ENCODE results near the gene SPACA7.

SPACA7 gene

DNA sequence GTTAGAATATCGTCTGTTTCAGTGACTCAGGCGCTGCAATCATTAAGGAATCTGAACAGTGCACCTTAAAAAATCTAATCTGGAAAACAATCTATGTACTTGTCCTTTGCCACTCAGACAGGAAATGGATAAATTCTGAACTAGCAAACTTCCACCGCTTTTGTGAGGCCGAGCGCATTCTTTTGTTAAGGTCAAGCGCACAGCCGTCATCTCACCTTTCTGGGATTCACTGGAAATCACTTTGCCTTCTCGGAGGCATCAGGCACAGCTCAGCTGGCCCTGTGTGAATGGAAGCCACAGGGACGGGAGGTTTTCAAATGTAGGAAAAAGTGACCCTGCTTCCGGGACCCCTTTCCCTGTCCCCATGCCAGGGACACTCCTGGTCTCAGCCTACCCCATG lies 28.2 kb upstream of the SPACA7 start:
- ChIA-PET CTCF (no interaction called here), POLR2A (no interaction called here)
- TF ChIP-seq L3MBTL2 (conservative IDR thresholded peaks at IDR 0.05) (no peak), TARDBP (IDR thresholded peaks at IDR 0.05) (no peak), FOXM1 (IDR thresholded peaks at IDR 0.05; ENCODE audit: borderline replicate concordance) (no peak), BHLHE40 (IDR thresholded peaks at IDR 0.05; ENCODE audit: borderline replicate concordance) (no peak), SUZ12 (IDR thresholded peaks at IDR 0.05) (no peak), ELF4 (IDR thresholded peaks at IDR 0.05) (no peak), LEF1 (IDR thresholded peaks at IDR 0.05; ENCODE audit: borderline replicate concordance) (no peak), ZNF384 (IDR thresholded peaks at IDR 0.05) (no peak)
- TF ChIP-seq, protein P1, sequence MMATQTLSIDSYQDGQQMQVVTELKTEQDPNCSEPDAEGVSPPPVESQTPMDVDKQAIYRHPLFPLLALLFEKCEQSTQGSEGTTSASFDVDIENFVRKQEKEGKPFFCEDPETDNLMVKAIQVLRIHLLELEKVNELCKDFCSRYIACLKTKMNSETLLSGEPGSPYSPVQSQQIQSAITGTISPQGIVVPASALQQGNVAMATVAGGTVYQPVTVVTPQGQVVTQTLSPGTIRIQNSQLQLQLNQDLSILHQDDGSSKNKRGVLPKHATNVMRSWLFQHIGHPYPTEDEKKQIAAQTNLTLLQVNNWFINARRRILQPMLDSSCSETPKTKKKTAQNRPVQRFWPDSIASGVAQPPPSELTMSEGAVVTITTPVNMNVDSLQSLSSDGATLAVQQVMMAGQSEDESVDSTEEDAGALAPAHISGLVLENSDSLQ (IDR thresholded peaks at IDR 0.05) = no peak
- DNase-seq (ENCODE audit: extremely low spot score) = no peak

DNA sequence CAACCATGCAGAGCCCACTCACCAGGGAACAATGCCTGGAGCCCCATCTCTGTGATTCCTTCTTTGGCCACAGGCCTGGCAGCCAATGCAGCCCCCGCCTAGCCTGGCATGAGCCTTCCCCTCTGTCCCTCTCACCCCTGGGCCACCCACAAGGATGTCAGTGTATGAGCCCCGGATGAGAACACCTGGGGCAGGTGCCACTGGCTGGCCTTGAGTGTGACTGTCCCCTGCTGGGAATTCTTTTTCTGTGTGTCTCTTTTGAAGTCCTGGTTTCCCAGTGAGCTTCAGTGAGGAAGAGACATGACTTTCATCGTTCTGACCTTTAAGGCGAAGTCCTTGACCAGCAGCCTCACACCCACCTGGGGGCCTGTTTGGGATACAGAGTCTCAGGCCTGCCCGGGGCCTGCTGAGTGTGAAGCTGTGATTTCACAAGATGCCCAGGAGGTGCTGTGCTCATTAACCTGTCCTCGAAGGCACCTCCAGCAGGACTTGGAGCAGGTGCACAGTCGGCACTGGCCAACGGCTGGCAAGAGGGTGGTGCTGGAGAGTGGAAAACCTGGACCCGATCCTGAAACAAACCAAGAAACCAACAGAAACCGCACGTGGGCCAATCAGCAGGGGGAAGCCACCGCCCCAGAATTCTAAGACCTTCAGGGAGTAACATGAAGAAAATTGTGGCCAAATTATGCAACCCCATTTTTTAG lies 27.4 kb upstream of the SPACA7 start:
- POLR2A ChIA-PET = no interaction called here
- CTCF ChIA-PET = no interaction called here
- no peak for TF ChIP-seq FOXA1 (IDR thresholded peaks at IDR 0.05)
- no peak for TF ChIP-seq CTBP1 (IDR thresholded peaks at IDR 0.05; ENCODE audit: borderline replicate concordance)
- TF ChIP-seq HDGF (IDR thresholded peaks at IDR 0.05; ENCODE audit: borderline replicate concordance) = no peak
- TF ChIP-seq FOXK2 (IDR thresholded peaks at IDR 0.05) = no peak
- TF ChIP-seq L3MBTL2 (conservative IDR thresholded peaks at IDR 0.05) = no peak
- TF ChIP-seq, protein P1 (IDR thresholded peaks at IDR 0.05) = no peak
- TF ChIP-seq TARDBP (IDR thresholded peaks at IDR 0.05) = no peak
- no peak for TF ChIP-seq BHLHE40 (IDR thresholded peaks at IDR 0.05; ENCODE audit: borderline replicate concordance)
- TF ChIP-seq ARNT (IDR thresholded peaks at IDR 0.05) = no peak
- DNase-seq (ENCODE audit: extremely low spot score) = no peak

DNA sequence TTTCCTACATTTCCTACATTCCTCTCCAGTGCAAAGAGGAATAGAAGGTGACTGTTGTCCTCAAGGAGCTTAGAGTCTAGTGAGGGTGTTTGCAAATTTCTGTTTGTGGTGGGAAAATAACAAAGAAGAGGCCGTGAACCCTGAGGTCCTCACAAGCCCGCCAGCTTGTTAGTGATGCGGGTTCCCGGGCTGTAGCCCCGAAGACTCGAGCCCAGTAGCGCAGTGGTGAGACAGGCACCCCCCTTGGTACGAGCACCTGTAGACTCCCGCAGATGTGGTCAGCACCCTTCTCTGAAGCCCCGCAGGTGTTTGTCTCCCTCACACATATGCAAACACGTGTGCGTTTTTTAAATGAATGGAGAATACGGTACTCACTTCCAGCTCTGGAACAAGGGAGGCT lies 26.5 kb upstream of the SPACA7 start:
- TF ChIP-seq FOXK2 (IDR thresholded peaks at IDR 0.05) = no peak
- TF ChIP-seq, protein P1 (IDR thresholded peaks at IDR 0.05) = no peak
- TF ChIP-seq ELF4 (IDR thresholded peaks at IDR 0.05) = no peak
- TF ChIP-seq FOXM1 (IDR thresholded peaks at IDR 0.05; ENCODE audit: borderline replicate concordance) = no peak
- TF ChIP-seq FOXA1 (IDR thresholded peaks at IDR 0.05) = no peak
- no peak for TF ChIP-seq ZNF384 (IDR thresholded peaks at IDR 0.05)
- ChIA-PET CTCF (interaction anchor here (0.6 kb wide), 1 partner anchor 16 kb away, joined by 3 read pairs; no protein-coding TSS in a partner anchor), POLR2A (no interaction called here)
- DNase-seq (ENCODE audit: extremely low spot score) = no peak

DNA sequence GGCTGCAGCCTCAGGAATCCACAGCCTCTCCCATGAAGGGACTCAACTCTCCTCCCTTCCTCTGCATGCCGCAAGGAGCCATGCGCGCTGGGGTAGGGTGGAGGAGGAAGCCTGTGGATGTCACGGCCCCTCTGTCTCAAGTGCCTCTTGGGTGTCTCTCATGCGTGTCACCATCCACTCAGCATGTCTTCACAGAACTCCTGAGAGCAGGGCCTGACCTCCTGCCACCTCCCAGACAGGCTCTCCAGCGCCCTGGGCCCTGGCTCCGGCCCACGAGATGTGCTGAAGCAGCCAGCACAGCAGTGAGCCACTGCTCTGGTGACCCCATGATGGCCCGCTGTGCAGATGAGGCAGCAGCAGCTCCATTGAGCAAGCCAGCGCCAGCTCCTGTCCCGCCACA lies 25.9 kb upstream of the SPACA7 start:
- POLR2A ChIA-PET = interaction anchor here (0.6 kb wide), 1 partner anchor 1645 kb away, joined by 3 read pairs; no protein-coding TSS in a partner anchor
- TF ChIP-seq SUZ12 (IDR thresholded peaks at IDR 0.05) (no peak), FOXK2 (IDR thresholded peaks at IDR 0.05) (no peak), TARDBP (IDR thresholded peaks at IDR 0.05) (no peak), CTBP1 (IDR thresholded peaks at IDR 0.05; ENCODE audit: borderline replicate concordance) (no peak), FOXM1 (IDR thresholded peaks at IDR 0.05; ENCODE audit: borderline replicate concordance) (no peak), ARNT (IDR thresholded peaks at IDR 0.05) (no peak), L3MBTL2 (conservative IDR thresholded peaks at IDR 0.05) (no peak), ZNF384 (IDR thresholded peaks at IDR 0.05) (no peak), LEF1 (IDR thresholded peaks at IDR 0.05; ENCODE audit: borderline replicate concordance) (no peak), ELF4 (IDR thresholded peaks at IDR 0.05) (no peak), NFRKB (IDR thresholded peaks at IDR 0.05) (no peak), FOXA1 (IDR thresholded peaks at IDR 0.05) (no peak), SP1 (IDR thresholded peaks at IDR 0.05) (no peak)
- TF ChIP-seq, protein P1 (IDR thresholded peaks at IDR 0.05) = no peak
- CTCF ChIA-PET = interaction anchor here (0.6 kb wide), 1 partner anchor 16 kb away, joined by 3 read pairs; no protein-coding TSS in a partner anchor
- DNase-seq (ENCODE audit: extremely low spot score) = no peak

DNA sequence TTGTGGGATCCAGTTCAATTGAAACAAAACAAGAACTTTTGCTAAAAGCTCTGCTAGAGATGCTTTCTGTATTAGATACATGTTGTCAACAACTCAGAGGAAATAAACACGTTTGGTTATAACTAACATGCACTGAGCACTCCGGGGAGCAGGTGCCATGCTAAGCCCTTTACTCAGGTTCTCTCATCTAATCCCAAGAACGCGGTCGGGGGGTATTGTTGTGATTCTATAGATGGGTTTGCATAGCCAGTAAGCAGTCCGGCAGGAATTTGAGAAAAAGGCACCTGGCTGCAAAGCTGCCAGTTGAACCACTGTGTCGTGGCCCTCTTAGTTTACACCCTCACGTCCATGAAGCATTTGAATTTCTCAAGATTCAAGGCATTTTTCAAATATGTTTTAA lies 24.3 kb upstream of the SPACA7 start:
- DNase-seq (ENCODE audit: extremely low spot score) = no peak
- TF ChIP-seq L3MBTL2 (conservative IDR thresholded peaks at IDR 0.05) = no peak
- no peak for TF ChIP-seq TARDBP (IDR thresholded peaks at IDR 0.05)
- TF ChIP-seq CTBP1 (IDR thresholded peaks at IDR 0.05; ENCODE audit: borderline replicate concordance) = no peak
- no peak for TF ChIP-seq LEF1 (IDR thresholded peaks at IDR 0.05; ENCODE audit: borderline replicate concordance)
- TF ChIP-seq FOXA1 (IDR thresholded peaks at IDR 0.05) = no peak
- TF ChIP-seq HDGF (IDR thresholded peaks at IDR 0.05; ENCODE audit: borderline replicate concordance) = no peak
- ChIA-PET CTCF (interaction anchor here (1.1 kb wide), 1 partner anchor 11 kb away, joined by 3 read pairs; no protein-coding TSS in a partner anchor), POLR2A (no interaction called here)

DNA sequence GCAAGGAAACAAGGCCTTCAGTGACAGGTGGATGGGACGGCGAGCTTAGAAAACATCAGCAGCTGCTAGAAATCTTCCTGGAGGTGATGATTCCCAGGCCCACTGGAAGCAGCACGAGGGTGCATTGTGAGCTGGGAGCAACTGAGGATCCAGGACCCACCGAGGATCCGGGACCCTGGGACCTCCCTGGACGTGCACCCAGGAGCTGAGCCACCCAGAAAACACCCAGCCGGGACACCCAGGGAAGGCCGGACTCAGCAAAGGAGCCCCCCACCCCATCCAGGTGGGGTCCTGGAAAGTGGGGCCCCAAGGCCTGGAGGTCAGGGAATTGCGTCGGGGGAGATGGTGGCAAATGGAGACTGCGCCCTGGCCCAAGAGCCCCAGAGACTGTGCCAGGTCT lies 22.3 kb upstream of the SPACA7 start:
- POLR2A ChIA-PET = no interaction called here
- no peak for DNase-seq (ENCODE audit: extremely low spot score)
- TF ChIP-seq SP1 (IDR thresholded peaks at IDR 0.05) (no peak), ARNT (IDR thresholded peaks at IDR 0.05) (no peak), L3MBTL2 (conservative IDR thresholded peaks at IDR 0.05) (no peak), ELF4 (IDR thresholded peaks at IDR 0.05) (no peak), FOXA1 (IDR thresholded peaks at IDR 0.05) (no peak), NFRKB (IDR thresholded peaks at IDR 0.05) (no peak), BHLHE40 (IDR thresholded peaks at IDR 0.05; ENCODE audit: borderline replicate concordance) (no peak), FOXM1 (IDR thresholded peaks at IDR 0.05; ENCODE audit: borderline replicate concordance) (no peak), LEF1 (IDR thresholded peaks at IDR 0.05; ENCODE audit: borderline replicate concordance) (no peak), CTBP1 (IDR thresholded peaks at IDR 0.05; ENCODE audit: borderline replicate concordance) (no peak), FOXK2 (IDR thresholded peaks at IDR 0.05) (no peak), SUZ12 (IDR thresholded peaks at IDR 0.05) (no peak), HDGF (IDR thresholded peaks at IDR 0.05; ENCODE audit: borderline replicate concordance) (no peak), TARDBP (IDR thresholded peaks at IDR 0.05) (no peak)
- TF ChIP-seq, protein P1 (IDR thresholded peaks at IDR 0.05) = no peak
- CTCF ChIA-PET = no interaction called here

Measured in HEK293T (cell line).